Measurements from ENCODE around the gene MPG.

The MPG gene

GRCh38 chr16:58491-59439 lies 19.3 kb upstream of the MPG start:
- CTCF ChIA-PET, result no interaction called here
- no peak overlapping the region for H3K4me3 Mint-ChIP-seq
- peaks cover 14% of the 10 kb centered on the region for H3K4me1 Mint-ChIP-seq
- DNase-seq, result no peak
- H3K9me3 Mint-ChIP-seq, result no peaks in the 10 kb centered on the region
- H3K27me3 Mint-ChIP-seq, result no peaks in the 10 kb centered on the region
- peaks cover 10% of the 10 kb centered on the region for H3K36me3 Mint-ChIP-seq
- no peak overlapping the region for H3K27ac Mint-ChIP-seq

- peaks cover 9% of the 10 kb centered on the region for H3K4me1 Mint-ChIP-seq
- H3K27me3 Mint-ChIP-seq, result peaks cover 7% of the 10 kb centered on the region
- H3K4me3 Mint-ChIP-seq, result no peak overlapping the region
- no peak overlapping the region for H3K27ac Mint-ChIP-seq
- peaks cover 10% of the 10 kb centered on the region for H3K36me3 Mint-ChIP-seq
- no peak for DNase-seq
- H3K9me3 Mint-ChIP-seq, result no peaks in the 10 kb centered on the region
- CTCF ChIA-PET, result interaction anchor here (26.3 kb wide), 1 partner anchor 36 kb away, joined by 467 read pairs; no protein-coding TSS in a partner anchor
Measured at GRCh38 chr16:59440-60059, 18.5 kb upstream of the MPG start.

- Mint-ChIP-seq H3K27me3 (peaks cover 7% of the 10 kb centered on the region), H3K36me3 (peaks cover 10% of the 10 kb centered on the region), H3K9me3 (no peaks in the 10 kb centered on the region), H3K4me3 (no peak overlapping the region), H3K4me1 (peaks cover 5% of the 10 kb centered on the region), H3K27ac (no peak overlapping the region)
- no peak for DNase-seq
- CTCF ChIA-PET, result interaction anchor here (0.8 to 26.3 kb wide), 2 partner anchors 13 to 35 kb away, joined by 3 to 467 read pairs; no protein-coding TSS in a partner anchor
Measured at GRCh38 chr16:60166-60565, 17.9 kb upstream of the MPG start.

GRCh38 chr16:60929-61878 lies 16.8 kb upstream of the MPG start:
- Mint-ChIP-seq H3K4me3 (no peak overlapping the region), H3K4me1 (no peaks in the 10 kb centered on the region), H3K27me3 (peaks cover 13% of the 10 kb centered on the region), H3K36me3 (peaks cover 7% of the 10 kb centered on the region), H3K27ac (no peak overlapping the region), H3K9me3 (no peaks in the 10 kb centered on the region)
- no peak for DNase-seq
- CTCF ChIA-PET, result interaction anchor here (0.8 to 26.3 kb wide), 2 partner anchors 12 to 34 kb away, joined by 3 to 467 read pairs; no protein-coding TSS in a partner anchor

GRCh38 chr16:61879-62281 lies 16.1 kb upstream of the MPG start:
- peaks cover 7% of the 10 kb centered on the region for H3K36me3 Mint-ChIP-seq
- DNase-seq, result no peak
- no peak overlapping the region for H3K27ac Mint-ChIP-seq
- peaks cover 17% of the 10 kb centered on the region for H3K27me3 Mint-ChIP-seq
- no peaks in the 10 kb centered on the region for H3K4me1 Mint-ChIP-seq
- no peak overlapping the region for H3K4me3 Mint-ChIP-seq
- H3K9me3 Mint-ChIP-seq, result no peaks in the 10 kb centered on the region
- CTCF ChIA-PET, result interaction anchor here (26.3 kb wide), 1 partner anchor 34 kb away, joined by 467 read pairs; no protein-coding TSS in a partner anchor

- Mint-ChIP-seq H3K27ac (no peak overlapping the region), H3K9me3 (no peaks in the 10 kb centered on the region), H3K36me3 (peaks cover 7% of the 10 kb centered on the region), H3K27me3 (peaks cover 21% of the 10 kb centered on the region), H3K4me1 (no peaks in the 10 kb centered on the region), H3K4me3 (no peak overlapping the region)
- CTCF ChIA-PET, result interaction anchor here (0.8 to 26.3 kb wide), 3 partner anchors 9 to 41 kb away, joined by 4 to 467 read pairs (median 5); partner anchors contain the start of genes POLR3K and SNRNP25
- DNase-seq, result no peak
Measured at GRCh38 chr16:62283-62967, 15.6 kb upstream of the MPG start.

- H3K36me3 Mint-ChIP-seq, result peaks cover 5% of the 10 kb centered on the region
- H3K9me3 Mint-ChIP-seq, result no peaks in the 10 kb centered on the region
- no peaks in the 10 kb centered on the region for H3K4me1 Mint-ChIP-seq
- H3K4me3 Mint-ChIP-seq, result no peak overlapping the region
- no peak overlapping the region for H3K27ac Mint-ChIP-seq
- no peak for DNase-seq
- CTCF ChIA-PET, result interaction anchor here (0.8 to 26.3 kb wide), 3 partner anchors 10 to 41 kb away, joined by 4 to 467 read pairs (median 5); partner anchors contain the start of genes POLR3K and SNRNP25
- peaks cover 27% of the 10 kb centered on the region for H3K27me3 Mint-ChIP-seq
Measured at GRCh38 chr16:62968-63391, 15.0 kb upstream of the MPG start.

- DNase-seq, result no peak
- Mint-ChIP-seq H3K27me3 (peaks cover 31% of the 10 kb centered on the region), H3K4me1 (no peaks in the 10 kb centered on the region), H3K27ac (no peak overlapping the region), H3K36me3 (no peaks in the 10 kb centered on the region), H3K4me3 (no peak overlapping the region), H3K9me3 (no peaks in the 10 kb centered on the region)
- CTCF ChIA-PET, result interaction anchor here (0.8 to 26.3 kb wide), 4 partner anchors 10 to 299 kb away, joined by 3 to 467 read pairs (median 4); partner anchors contain the start of genes POLR3K and SNRNP25
Measured at GRCh38 chr16:63466-63865, 14.6 kb upstream of the MPG start.

- DNase-seq, result no peak
- no peaks in the 10 kb centered on the region for H3K4me1 Mint-ChIP-seq
- H3K27ac Mint-ChIP-seq, result peak overlapping the region; percentile 6
- H3K36me3 Mint-ChIP-seq, result no peaks in the 10 kb centered on the region
- CTCF ChIA-PET, result interaction anchor here (1.1 to 26.3 kb wide), 11 partner anchors 7 to 298 kb away, joined by 3 to 467 read pairs (median 11); partner anchors contain the start of genes POLR3K and SNRNP25
- no peak overlapping the region for H3K4me3 Mint-ChIP-seq
- no peaks in the 10 kb centered on the region for H3K9me3 Mint-ChIP-seq
- peaks cover 39% of the 10 kb centered on the region for H3K27me3 Mint-ChIP-seq
Measured at GRCh38 chr16:63998-64913, 13.8 kb upstream of the MPG start.

GRCh38 chr16:64914-65255 lies 13.1 kb upstream of the MPG start:
- DNase-seq, result no peak
- no peak overlapping the region for H3K4me3 Mint-ChIP-seq
- no peak overlapping the region for H3K27ac Mint-ChIP-seq
- CTCF ChIA-PET, result interaction anchor here (0.9 to 26.3 kb wide), 11 partner anchors 8 to 297 kb away, joined by 3 to 467 read pairs (median 11); partner anchors contain the start of genes POLR3K and SNRNP25
- H3K4me1 Mint-ChIP-seq, result no peaks in the 10 kb centered on the region
- no peaks in the 10 kb centered on the region for H3K36me3 Mint-ChIP-seq
- H3K27me3 Mint-ChIP-seq, result peaks cover 46% of the 10 kb centered on the region
- H3K9me3 Mint-ChIP-seq, result no peaks in the 10 kb centered on the region

GRCh38 chr16:65745-66144 lies 12.3 kb upstream of the MPG start:
- Mint-ChIP-seq H3K4me3 (no peak overlapping the region), H3K27me3 (peaks cover 54% of the 10 kb centered on the region), H3K9me3 (no peaks in the 10 kb centered on the region), H3K4me1 (no peaks in the 10 kb centered on the region), H3K27ac (no peak overlapping the region), H3K36me3 (no peaks in the 10 kb centered on the region)
- DNase-seq, result peak; percentile 90
- CTCF ChIA-PET, result interaction anchor here (0.6 to 26.3 kb wide), 17 partner anchors 9 to 431 kb away, joined by 3 to 467 read pairs (median 7); partner anchors contain the start of genes POLR3K and SNRNP25
